Stimulated activated CD4-positive, alpha-beta T cell treated with anti-CD3 and anti-CD28 coated beads, Interleukin-4, amount 100 ng/mL, for 48 hours (primary cell): ENCODE results near the gene SPINK4.

Source experiments
- DNase-seq, 2 donors: peaks; one replicate each; pipeline ENCODE4 v3.0.0-alpha.2; 2020; ENCODE audit warnings: low read depth in 2 of 2

The SPINK4 gene

DNA sequence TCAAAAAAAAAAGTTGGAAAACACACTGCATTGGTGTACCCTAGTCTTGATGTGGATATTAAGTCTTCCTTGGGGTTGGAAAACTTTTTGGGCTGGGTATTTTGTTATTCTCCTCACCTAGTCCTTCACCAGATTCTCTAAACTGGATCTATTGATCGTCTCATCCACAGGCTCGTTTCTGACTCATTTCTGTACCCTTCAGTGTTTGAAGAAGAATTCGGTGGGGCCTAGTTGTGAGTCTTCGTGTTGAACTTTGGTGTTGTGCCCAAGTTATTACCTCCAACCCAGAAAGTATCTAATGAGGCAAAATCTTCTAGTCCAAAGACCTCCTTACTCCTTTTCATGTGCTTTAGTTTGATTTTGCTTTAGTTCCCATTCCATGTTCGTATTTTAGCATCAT, 51.9 kb downstream of the SPINK4 start:
- DNase-seq, result no peak

DNA sequence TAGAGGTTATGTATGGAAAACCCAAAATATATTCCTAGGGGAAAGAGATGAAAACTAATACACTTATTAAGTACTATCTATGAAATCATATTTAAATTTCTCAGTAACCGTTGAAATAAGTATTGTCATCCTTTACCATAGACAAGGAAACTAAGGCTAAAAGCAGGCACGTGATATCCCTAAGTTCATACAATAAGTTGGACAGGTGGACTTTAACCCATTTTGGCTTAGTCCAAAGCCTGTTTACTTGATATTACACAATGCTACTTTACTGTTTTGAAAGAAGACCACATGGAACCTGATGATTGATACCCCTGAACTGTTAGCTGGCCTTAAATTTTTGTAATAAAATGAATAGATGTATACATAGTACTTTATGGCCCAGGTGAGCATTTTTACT, 53.8 kb downstream of the SPINK4 start:
- no peak for DNase-seq

DNA sequence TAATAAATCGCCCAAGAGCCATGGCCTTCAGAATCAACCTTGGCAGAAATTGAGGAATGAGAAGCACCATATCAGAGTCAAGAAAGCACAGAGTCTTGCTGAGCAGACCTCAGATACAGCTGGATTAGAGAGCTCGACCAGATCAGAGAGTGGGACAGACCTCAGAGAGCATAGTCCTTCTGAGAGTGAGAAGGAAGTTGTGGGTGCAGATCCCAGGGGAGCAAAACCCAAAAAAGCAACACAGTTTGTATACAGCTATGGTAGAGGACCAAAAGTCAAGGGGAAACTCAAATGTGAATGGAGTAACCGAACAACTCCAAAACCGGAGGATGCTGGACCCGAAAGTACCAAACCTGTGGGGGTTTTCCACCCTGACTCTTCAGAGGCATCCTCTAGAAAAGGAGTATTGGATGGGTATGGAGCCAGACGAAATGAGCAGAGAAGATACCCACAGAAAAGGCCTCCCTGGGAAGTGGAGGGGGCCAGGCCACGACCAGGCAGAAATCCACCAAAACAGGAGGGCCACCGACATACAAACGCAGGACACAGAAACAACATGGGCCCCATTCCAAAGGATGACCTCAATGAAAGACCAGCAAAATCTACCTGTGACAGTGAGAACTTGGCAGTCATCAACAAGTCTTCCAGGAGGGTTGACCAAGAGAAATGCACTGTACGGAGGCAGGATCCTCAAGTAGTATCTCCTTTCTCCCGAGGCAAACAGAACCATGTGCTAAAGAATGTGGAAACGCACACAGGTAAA, 54.9 kb downstream of the SPINK4 start:
- no peak for DNase-seq

DNA sequence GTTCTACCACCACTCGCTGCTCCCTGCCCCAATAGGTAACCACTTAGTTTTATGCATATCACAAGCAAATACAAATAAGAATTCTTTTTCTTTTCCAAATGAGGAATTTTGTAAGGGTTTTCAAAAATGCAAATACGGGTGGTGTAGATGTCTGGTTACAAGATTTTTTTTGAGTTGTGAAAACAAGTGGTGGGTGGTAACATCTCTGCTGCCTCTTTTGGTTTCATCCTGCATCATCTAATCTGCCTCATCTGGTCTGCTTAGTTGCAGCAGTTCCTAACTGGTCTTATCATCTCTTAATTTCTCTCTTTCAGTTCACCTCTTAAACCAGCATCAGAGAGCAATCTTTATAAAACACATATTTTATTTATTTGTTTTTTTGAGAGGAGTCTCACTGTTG, 55.6 kb downstream of the SPINK4 start:
- no peak for DNase-seq

DNA sequence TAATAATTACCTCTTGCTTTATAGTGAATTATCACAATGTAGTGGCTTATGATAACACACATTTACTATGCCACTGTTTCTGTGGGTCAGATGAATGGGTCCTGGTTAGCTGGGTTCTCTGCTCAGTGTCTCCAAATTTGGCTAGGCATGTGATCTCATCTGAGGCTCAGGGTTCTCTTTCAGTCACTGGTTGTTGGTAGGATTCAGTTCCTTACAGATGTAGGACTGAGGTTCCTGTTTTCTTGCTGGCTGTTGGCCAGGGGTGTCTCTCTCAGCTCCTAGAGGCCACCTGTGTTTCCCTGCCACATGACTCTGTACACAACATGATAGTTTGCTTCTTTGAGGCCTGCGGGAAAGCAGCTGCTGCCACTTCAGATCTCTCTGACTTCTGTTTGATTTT, 57.5 kb downstream of the SPINK4 start:
- DNase-seq, result no peak
